ENCODE results near the gene STXBP5L.
A peak's percentile ranks its signal among the peaks of the same experiment; 100 is the strongest.
"Not testable (repeated sequence)": the region's sequence is repeated elsewhere in the genome, so short reads cannot be mapped to it uniquely, and the experiment has no call there.

Gene STXBP5L

GRCh38 chr3:121405631-121406030, 497.6 kb downstream of the STXBP5L start:
- Histone ChIP-seq H3K27ac (ENCODE audit: low read depth, low read length) (no peak overlapping the region), H3K9ac (ENCODE audit: low read length) (no peak overlapping the region), H3K4me1 (ENCODE audit: control insufficient read depth, insufficient read depth, low read length) (no peaks in the 10 kb centered on the region), H3K4me3 (ENCODE audit: low read length) (no peak overlapping the region), H3K36me3 (ENCODE audit: control insufficient read depth, insufficient read depth, low read length) (no peaks in the 10 kb centered on the region), H3K27me3 (ENCODE audit: control insufficient read depth, insufficient read depth, low read length) (no peaks in the 10 kb centered on the region)

GRCh38 chr3:121411523-121411922, 503.5 kb downstream of the STXBP5L start:
- Histone ChIP-seq H3K9ac (ENCODE audit: low read length) (no peak overlapping the region), H3K36me3 (ENCODE audit: control insufficient read depth, insufficient read depth, low read length) (no peaks in the 10 kb centered on the region), H3K4me1 (ENCODE audit: control insufficient read depth, insufficient read depth, low read length) (no peaks in the 10 kb centered on the region), H3K27me3 (ENCODE audit: control insufficient read depth, insufficient read depth, low read length) (no peaks in the 10 kb centered on the region), H3K27ac (ENCODE audit: low read depth, low read length) (no peak overlapping the region), H3K4me3 (ENCODE audit: low read length) (no peak overlapping the region)

GRCh38 chr3:121414924-121415323, 506.9 kb downstream of the STXBP5L start:
- H3K4me1 ChIP-seq (ENCODE audit: control insufficient read depth, insufficient read depth, low read length) = no peaks in the 10 kb centered on the region
- no peak overlapping the region for H3K27ac ChIP-seq (ENCODE audit: low read depth, low read length)
- no peaks in the 10 kb centered on the region for H3K27me3 ChIP-seq (ENCODE audit: control insufficient read depth, insufficient read depth, low read length)
- H3K9ac ChIP-seq (ENCODE audit: low read length) = no peak overlapping the region
- H3K36me3 ChIP-seq (ENCODE audit: control insufficient read depth, insufficient read depth, low read length) = no peaks in the 10 kb centered on the region
- no peak overlapping the region for H3K4me3 ChIP-seq (ENCODE audit: low read length)

- H3K9ac ChIP-seq (ENCODE audit: low read length) = no peak overlapping the region
- H3K27me3 ChIP-seq (ENCODE audit: control insufficient read depth, insufficient read depth, low read length) = no peaks in the 10 kb centered on the region
- H3K36me3 ChIP-seq (ENCODE audit: control insufficient read depth, insufficient read depth, low read length) = no peaks in the 10 kb centered on the region
These were observed 510.2 kb downstream of the STXBP5L start for GRCh38 chr3:121418182-121418581.

GRCh38 chr3:121424549-121424948, 516.5 kb downstream of the STXBP5L start:
- H3K4me1 ChIP-seq (ENCODE audit: control insufficient read depth, insufficient read depth, low read length) = no peaks in the 10 kb centered on the region
- no peak overlapping the region for H3K9ac ChIP-seq (ENCODE audit: low read length)
- H3K27me3 ChIP-seq (ENCODE audit: control insufficient read depth, insufficient read depth, low read length) = no peaks in the 10 kb centered on the region
- H3K4me3 ChIP-seq (ENCODE audit: low read length) = no peak overlapping the region
- no peak overlapping the region for H3K27ac ChIP-seq (ENCODE audit: low read depth, low read length)
- H3K36me3 ChIP-seq (ENCODE audit: control insufficient read depth, insufficient read depth, low read length) = no peaks in the 10 kb centered on the region

More at GRCh38 chr3:121418182-121418581, 510.2 kb downstream of the STXBP5L start:
- Histone ChIP-seq H3K4me1 (ENCODE audit: control insufficient read depth, insufficient read depth, low read length) (no peaks in the 10 kb centered on the region), H3K27ac (ENCODE audit: low read depth, low read length) (no peak overlapping the region), H3K4me3 (ENCODE audit: low read length) (no peak overlapping the region)

- no peaks in the 10 kb centered on the region for H3K27me3 ChIP-seq (ENCODE audit: control insufficient read depth, insufficient read depth, low read length)
- H3K9ac ChIP-seq (ENCODE audit: low read length) = no peak overlapping the region
- no peaks in the 10 kb centered on the region for H3K36me3 ChIP-seq (ENCODE audit: control insufficient read depth, insufficient read depth, low read length)
- H3K27ac ChIP-seq (ENCODE audit: low read depth, low read length) = no peak overlapping the region
- H3K4me1 ChIP-seq (ENCODE audit: control insufficient read depth, insufficient read depth, low read length) = no peaks in the 10 kb centered on the region
- H3K4me3 ChIP-seq (ENCODE audit: low read length) = no peak overlapping the region
These were observed 522.7 kb downstream of the STXBP5L start for GRCh38 chr3:121430664-121431215.

GRCh38 chr3:121431726-121432517, 523.9 kb downstream of the STXBP5L start:
- Histone ChIP-seq H3K4me1 (ENCODE audit: control insufficient read depth, insufficient read depth, low read length) (no peaks in the 10 kb centered on the region), H3K27ac (ENCODE audit: low read depth, low read length) (no peak overlapping the region), H3K4me3 (ENCODE audit: low read length) (peak overlapping the region; percentile 38), H3K36me3 (ENCODE audit: control insufficient read depth, insufficient read depth, low read length) (no peaks in the 10 kb centered on the region), H3K9ac (ENCODE audit: low read length) (no peak overlapping the region), H3K27me3 (ENCODE audit: control insufficient read depth, insufficient read depth, low read length) (no peaks in the 10 kb centered on the region)

GRCh38 chr3:121436074-121436473, 528.1 kb downstream of the STXBP5L start:
- H3K27me3 ChIP-seq (ENCODE audit: control insufficient read depth, insufficient read depth, low read length) = no peaks in the 10 kb centered on the region
- no peak overlapping the region for H3K9ac ChIP-seq (ENCODE audit: low read length)
- H3K4me3 ChIP-seq (ENCODE audit: low read length) = no peak overlapping the region
- H3K4me1 ChIP-seq (ENCODE audit: control insufficient read depth, insufficient read depth, low read length) = no peaks in the 10 kb centered on the region
- no peaks in the 10 kb centered on the region for H3K36me3 ChIP-seq (ENCODE audit: control insufficient read depth, insufficient read depth, low read length)
- H3K27ac ChIP-seq (ENCODE audit: low read depth, low read length) = no peak overlapping the region

- no peak overlapping the region for H3K9ac ChIP-seq (ENCODE audit: low read length)
- H3K4me1 ChIP-seq (ENCODE audit: control insufficient read depth, insufficient read depth, low read length) = no peaks in the 10 kb centered on the region
- H3K36me3 ChIP-seq (ENCODE audit: control insufficient read depth, insufficient read depth, low read length) = no peaks in the 10 kb centered on the region
- H3K27ac ChIP-seq (ENCODE audit: low read depth, low read length) = no peak overlapping the region
- no peaks in the 10 kb centered on the region for H3K27me3 ChIP-seq (ENCODE audit: control insufficient read depth, insufficient read depth, low read length)
- H3K4me3 ChIP-seq (ENCODE audit: low read length) = no peak overlapping the region
These were observed 528.6 kb downstream of the STXBP5L start for GRCh38 chr3:121436641-121437040.

- no peak overlapping the region for H3K4me3 ChIP-seq (ENCODE audit: low read length)
- H3K27ac ChIP-seq (ENCODE audit: low read depth, low read length) = no peak overlapping the region
- no peaks in the 10 kb centered on the region for H3K4me1 ChIP-seq (ENCODE audit: control insufficient read depth, insufficient read depth, low read length)
- no peaks in the 10 kb centered on the region for H3K36me3 ChIP-seq (ENCODE audit: control insufficient read depth, insufficient read depth, low read length)
- H3K9ac ChIP-seq (ENCODE audit: low read length) = no peak overlapping the region
- H3K27me3 ChIP-seq (ENCODE audit: control insufficient read depth, insufficient read depth, low read length) = no peaks in the 10 kb centered on the region
These were observed 535.5 kb downstream of the STXBP5L start for GRCh38 chr3:121443456-121443855.

- H3K27ac ChIP-seq (ENCODE audit: low read depth, low read length); H3K4me1 ChIP-seq (ENCODE audit: control insufficient read depth, insufficient read depth, low read length); H3K36me3 ChIP-seq (ENCODE audit: control insufficient read depth, insufficient read depth, low read length); H3K9ac ChIP-seq (ENCODE audit: low read length); H3K4me3 ChIP-seq (ENCODE audit: low read length); H3K27me3 ChIP-seq (ENCODE audit: control insufficient read depth, insufficient read depth, low read length): not testable (repeated sequence)
These were observed 543.7 kb downstream of the STXBP5L start for GRCh38 chr3:121451752-121452151.

- Histone ChIP-seq H3K27me3 (ENCODE audit: control insufficient read depth, insufficient read depth, low read length) (no peaks in the 10 kb centered on the region), H3K4me1 (ENCODE audit: control insufficient read depth, insufficient read depth, low read length) (no peaks in the 10 kb centered on the region), H3K4me3 (ENCODE audit: low read length) (no peak overlapping the region), H3K27ac (ENCODE audit: low read depth, low read length) (no peak overlapping the region), H3K9ac (ENCODE audit: low read length) (no peak overlapping the region), H3K36me3 (ENCODE audit: control insufficient read depth, insufficient read depth, low read length) (no peaks in the 10 kb centered on the region)
These were observed 554.6 kb downstream of the STXBP5L start for GRCh38 chr3:121462565-121462964.

- no peaks in the 10 kb centered on the region for H3K4me1 ChIP-seq (ENCODE audit: control insufficient read depth, insufficient read depth, low read length)
- H3K4me3 ChIP-seq (ENCODE audit: low read length) = no peak overlapping the region
- H3K27ac ChIP-seq (ENCODE audit: low read depth, low read length) = no peak overlapping the region
- H3K36me3 ChIP-seq (ENCODE audit: control insufficient read depth, insufficient read depth, low read length) = no peaks in the 10 kb centered on the region
- H3K27me3 ChIP-seq (ENCODE audit: control insufficient read depth, insufficient read depth, low read length) = no peaks in the 10 kb centered on the region
- no peak overlapping the region for H3K9ac ChIP-seq (ENCODE audit: low read length)
These were observed 555.7 kb downstream of the STXBP5L start for GRCh38 chr3:121463745-121464144.

Data from rectal smooth muscle tissue (tissue), 1 donor.